K562 treated with DMSO at 1 percent for 48 hours (cell line): ENCODE results near the gene OR4K14. TPM values are rescaled to one million over a fixed set of nuclear protein-coding genes. Genes with fewer than 3 reads are reported as not detected.

Experiments used
- total RNA-seq: library from RNA; unstranded; fragments of 300-600 nt; gene quantifications from 2 replicates; pipeline ENCODE4 v1.2.3, GENCODE V29; 2022; ENCODE audit warnings: low replicate concordance; ENCODE audit errors: extremely low read depth

OR4K14 gene
- not detected in 2 replicates for total RNA-seq

GRCh38 chr14:20019257-20019865, at the start of gene OR4K14:
Gene OR4K14 (minus strand): TSS chr14:20019307. CDS start chr14:20015193, 4,114 bp downstream.

GRCh38 chr14:20059745-20060144, 40.6 kb upstream of the OR4K14 start, which contains the start of gene OR4L1:
Gene OR4L1 (plus strand): TSS chr14:20060045. CDS start chr14:20060045, 0 bp downstream.

GRCh38 chr14:20035938-20036337, 16.8 kb upstream of the OR4K14 start, which contains the start of gene OR4K13:
Gene OR4K13 (minus strand): TSS chr14:20036038. CDS start chr14:20034758, 1,280 bp downstream.

GRCh38 chr14:20001863-20002262, 17.2 kb downstream of the OR4K14 start, which contains the start of gene OR4Q2:
Gene OR4Q2 (plus strand): TSS chr14:20002163.

GRCh38 chr14:19975291-19975690, 43.8 kb downstream of the OR4K14 start, which contains the start of gene OR4K15:
Gene OR4K15 (plus strand): TSS chr14:19975591. CDS start chr14:19975591, 0 bp downstream.

Other genes starting within 250 kb of the OR4K14 start
- not detected in 2 replicates for gene OR4M1, start 245.8 kb downstream of the OR4K14 start, total RNA-seq
- gene OR4N2, start 215.5 kb downstream of the OR4K14 start, total RNA-seq, result not detected in 2 replicates
- gene OR4K2, start 144.2 kb downstream of the OR4K14 start, total RNA-seq, result not detected in 2 replicates
- gene OR4K5, start 98.7 kb downstream of the OR4K14 start, total RNA-seq, result not detected in 2 replicates
- gene OR4K1, start 88.4 kb downstream of the OR4K14 start, total RNA-seq, result not detected in 2 replicates
- not detected in 2 replicates for gene OR4K15, start 43.7 kb downstream of the OR4K14 start, total RNA-seq
- gene OR4Q2, start 17.1 kb downstream of the OR4K14 start, total RNA-seq, result not detected in 2 replicates
- gene OR4K13, start 16.7 kb upstream of the OR4K14 start, total RNA-seq, result not detected in 2 replicates
- gene OR4L1, start 40.7 kb upstream of the OR4K14 start, total RNA-seq, result not detected in 2 replicates
- gene OR4K17, start 91.4 kb upstream of the OR4K14 start, total RNA-seq, result not detected in 2 replicates
- not detected in 2 replicates for gene OR4N5, start 119.5 kb upstream of the OR4K14 start, total RNA-seq
- gene OR11G2, start 171.6 kb upstream of the OR4K14 start, total RNA-seq, result not detected in 2 replicates
- not detected in 2 replicates for gene OR11H6, start 204.4 kb upstream of the OR4K14 start, total RNA-seq
- gene OR11H7, start 209.7 kb upstream of the OR4K14 start, total RNA-seq, result not detected in 2 replicates
- not detected in 2 replicates for gene OR11H4, start 220.0 kb upstream of the OR4K14 start, total RNA-seq